ENCODE results near the gene DDX11.

- TF ChIP-seq POLR2A (IDR thresholded peaks at IDR 0.05) (no peak), CTCF (IDR thresholded peaks at IDR 0.05) (no peak)
Measured at GRCh38 chr12:31119803-31120211, 46.1 kb downstream of the DDX11 start.
